ENCODE results near the gene CFAP61.
"Not testable (repeated sequence)": the region's sequence is repeated elsewhere in the genome, so short reads cannot be mapped to it uniquely, and the experiment has no call there.

CFAP61 gene

GRCh38 chr20:20214757-20215275 is 162.5 kb downstream of the CFAP61 start:
- no peak for DNase-seq

- no peak for DNase-seq
Observed at GRCh38 chr20:20215976-20216727, 163.8 kb downstream of the CFAP61 start.

GRCh38 chr20:20216941-20217340 is 164.6 kb downstream of the CFAP61 start:
- no peak for DNase-seq

- DNase-seq = no peak
Observed at GRCh38 chr20:20217621-20218020, 165.3 kb downstream of the CFAP61 start.

- DNase-seq = not testable (repeated sequence)
Observed at GRCh38 chr20:20218106-20218505, 165.8 kb downstream of the CFAP61 start.

- DNase-seq = no peak
Observed at GRCh38 chr20:20219016-20219415, 166.7 kb downstream of the CFAP61 start.

GRCh38 chr20:20220134-20220533 is 167.8 kb downstream of the CFAP61 start:
- no peak for DNase-seq

GRCh38 chr20:20223981-20224380 is 171.6 kb downstream of the CFAP61 start:
- no peak for DNase-seq

- DNase-seq = no peak
Observed at GRCh38 chr20:20224806-20225205, 172.5 kb downstream of the CFAP61 start.

GRCh38 chr20:20225325-20226043 is 173.2 kb downstream of the CFAP61 start:
- DNase-seq = no peak

GRCh38 chr20:20226554-20226953 is 174.2 kb downstream of the CFAP61 start:
- no peak for DNase-seq

GRCh38 chr20:20227013-20227571 is 174.8 kb downstream of the CFAP61 start:
- no peak for DNase-seq

- DNase-seq = no peak
Observed at GRCh38 chr20:20228351-20228750, 176.0 kb downstream of the CFAP61 start.

- DNase-seq = no peak
Observed at GRCh38 chr20:20229595-20229994, 177.3 kb downstream of the CFAP61 start.

- DNase-seq = no peak
Observed at GRCh38 chr20:20230741-20231140, 178.4 kb downstream of the CFAP61 start.

- DNase-seq = no peak
Observed at GRCh38 chr20:20231528-20232298, 179.4 kb downstream of the CFAP61 start.

- DNase-seq = no peak
Observed at GRCh38 chr20:20233041-20233514, 180.7 kb downstream of the CFAP61 start.

- no peak for DNase-seq
Observed at GRCh38 chr20:20235681-20236080, 183.3 kb downstream of the CFAP61 start.

GRCh38 chr20:20237093-20237959 is 185.0 kb downstream of the CFAP61 start:
- DNase-seq = peak; percentile 47

- no peak for DNase-seq
Observed at GRCh38 chr20:20241976-20242375, 189.6 kb downstream of the CFAP61 start.

GRCh38 chr20:20244384-20244783 is 192.1 kb downstream of the CFAP61 start:
- DNase-seq = not testable (repeated sequence)
